K562 (cell line): ENCODE measurements around the gene C15orf62. TPM values are rescaled to one million over a fixed set of nuclear protein-coding genes. Genes with fewer than 3 reads are reported as not detected.

Experiments
- ATAC-seq: fragments of 200-7000 bp; cut with Tn5 transposase; 3 replicates; pipeline ENCODE4 v1.9.1; 2020; ENCODE audit warnings: moderate library complexity
- BruUV-seq: library from RNA; stranded (reverse); fragments of 400-500 nt; replicated peaks from 2 replicates; lab custom pipeline; 2021; lab: Mats Ljungman, UMichigan
- CTCF ChIA-PET: fragments of 300-600 bp; formaldehyde crosslinking; extraction: SDS; loops from one replicate; lab custom pipeline; 2021; ENCODE audit warnings: low intra/inter-chr PET ratio; lab: Yijun Ruan, JAX
- POLR2A ChIA-PET: fragments of 300-600, 350-650 bp; sonication (Branson Sonifier 250); formaldehyde crosslinking; extraction: SDS; loops from one replicate; lab custom pipeline; 2021; ENCODE audit warnings: antibody characterized with exemption, inconsistent platforms; lab: Yijun Ruan, JAX
- DNase-seq, 4 experiments: peaks; one replicate each; pipeline versions ENCODE4 v3.0.0 to v3.0.0-alpha.2; 2011 to 2018; ENCODE audit warnings: low spot score in 3 of 4, mixed read lengths in 3 of 4; ENCODE audit errors: extremely low read depth in 1 of 4
- FAIRE-seq: peaks from 2 replicates; lab custom pipeline; 2011; peaks lifted over from hg19 to GRCh38; lab: Jason Lieb, UNC
- H2AFZ ChIP-seq: 2 replicates; pipeline ENCODE4 v1.6.0; 2011; ENCODE audit warnings: low read depth, low read length, control low read depth, inconsistent platforms
- H3K27ac ChIP-seq: fragments of 200-600 bp; 3 replicates; pipeline ENCODE4 v1.8.0; 2011; ENCODE audit warnings: low read depth, mild to moderate bottlenecking, control low read depth, inconsistent platforms, low read length, moderate library complexity, mixed read lengths; ENCODE audit errors: extremely low read depth
- H3K27me3 ChIP-seq, 2 experiments: fragments of 300-600 bp in 1 of 2; 2 replicates in 1 of 2; 3 replicates in 1 of 2; pipeline versions ENCODE4 v1.6.0 to v1.8.0; 2011; ENCODE audit warnings: inconsistent platforms in 2 of 2, low read length in 2 of 2, mild to moderate bottlenecking in 1 of 2, mixed read lengths in 1 of 2, moderate library complexity in 1 of 2; ENCODE audit not compliant: control insufficient read depth in 2 of 2, insufficient read depth in 2 of 2
- H3K36me3 ChIP-seq: fragments of 300-600 bp; 3 replicates; pipeline ENCODE4 v1.8.0; 2011; ENCODE audit warnings: mild to moderate bottlenecking, low read length, inconsistent platforms; ENCODE audit not compliant: control insufficient read depth, insufficient read depth
- H3K4me1 ChIP-seq, 2 experiments: fragments of 200-600 bp in 1 of 2; replicated peaks in 1 of 2; 2 replicates in 1 of 2; 3 replicates in 1 of 2; pipeline versions ENCODE4 v1.5.1 to v1.8.0; 2011; ENCODE audit warnings: inconsistent platforms in 2 of 2, low read length in 2 of 2, mild to moderate bottlenecking in 1 of 2, mixed read lengths in 1 of 2, moderate library complexity in 1 of 2; ENCODE audit not compliant: control insufficient read depth in 2 of 2, insufficient read depth in 2 of 2
- H3K4me2 ChIP-seq: 2 replicates; pipeline ENCODE4 v1.6.1; 2011; ENCODE audit warnings: low read length, control low read depth, inconsistent platforms, mixed read lengths; ENCODE audit not compliant: insufficient read depth
- H3K4me3 ChIP-seq: fragments of 200-600 bp; sonication (generic), shearing (Covaris generic); 2 replicates; pipeline ENCODE4 v1.5.1; 2016; ENCODE audit warnings: control low read depth, inconsistent platforms
- H3K79me2 ChIP-seq: fragments of 200-600 bp; 3 replicates; pipeline ENCODE4 v1.8.0; 2011; ENCODE audit warnings: low read length, inconsistent platforms; ENCODE audit not compliant: control insufficient read depth, insufficient read depth
- H3K9ac ChIP-seq, 2 experiments: 2 replicates each; pipeline versions ENCODE4 v1.6.0 to v1.6.1; 2011; ENCODE audit warnings: low read depth in 2 of 2, low read length in 2 of 2, control low read depth in 1 of 2, inconsistent platforms in 1 of 2, mild to moderate bottlenecking in 1 of 2, mixed read lengths in 1 of 2; ENCODE audit not compliant: insufficient read depth in 1 of 2
- H3K9me1 ChIP-seq: one replicate; pipeline ENCODE4 v1.6.0; 2011; ENCODE audit warnings: inconsistent platforms, mild to moderate bottlenecking, low read length, moderate library complexity; ENCODE audit not compliant: control insufficient read depth, insufficient read depth
- H3K9me3 ChIP-seq: replicated peaks from 2 replicates; pipeline ENCODE4 v1.5.1; 2011; ENCODE audit warnings: low read depth, low read length, inconsistent platforms; ENCODE audit not compliant: control insufficient read depth, insufficient read depth
- H4K20me1 ChIP-seq: replicated peaks from 2 replicates; pipeline ENCODE4 v1.6.1; 2011; ENCODE audit warnings: low read length, inconsistent platforms, mixed read lengths; ENCODE audit not compliant: control insufficient read depth, insufficient read depth
- CREB3L1 ChIP-seq: fragments of 450-650 bp; IDR thresholded peaks from 2 replicates; pipeline ENCODE4 v1.6.1; 2014; ENCODE audit warnings: low read depth, mild to moderate bottlenecking, moderate library complexity, borderline replicate concordance
- E2F3 ChIP-seq: fragments of 250-450 bp; sonication (Bioruptor Pico); IDR thresholded peaks from 2 replicates; pipeline ENCODE4 v1.4.0; 2020; ENCODE audit warnings: mild to moderate bottlenecking
- FOXA3 ChIP-seq, 2 experiments: fragments of 450-650 bp in 1 of 2; sonication (generic) in 1 of 2; formaldehyde crosslinking; IDR thresholded peaks in 1 of 2; conservative IDR thresholded peaks in 1 of 2; 2 replicates each; pipeline versions ENCODE4 v1.4.0 to v1.8.0; 2020 to 2022; ENCODE audit warnings: mild to moderate bottlenecking in 2 of 2, missing genetic modification reagents in 1 of 2
- FOXM1 ChIP-seq, 2 experiments: fragments of 450-650 bp in 1 of 2; sonication (generic) in 1 of 2; formaldehyde crosslinking in 1 of 2; IDR thresholded peaks; 2 replicates each; pipeline versions ENCODE4 v1.6.1 to v1.9.0; 2017 to 2022; ENCODE audit warnings: low read depth in 2 of 2, mild to moderate bottlenecking in 2 of 2, missing genetic modification reagents in 1 of 2, moderate library complexity in 1 of 2
- HLTF ChIP-seq: fragments of 450-650 bp; IDR thresholded peaks from 2 replicates; pipeline ENCODE4 v1.6.1; 2016
- JUN ChIP-seq, 2 experiments: sonication (generic) in 1 of 2; formaldehyde crosslinking in 1 of 2; IDR thresholded peaks; 2 replicates each; pipeline versions ENCODE4 v1.6.1 to v1.8.0; 2012 to 2022; ENCODE audit warnings: borderline replicate concordance in 2 of 2, mild to moderate bottlenecking in 2 of 2, improper control_type of control experiment in 1 of 2, low read depth in 1 of 2, low read length in 1 of 2, missing genetic modification reagents in 1 of 2
- MXI1 ChIP-seq: IDR thresholded peaks from 2 replicates; pipeline ENCODE4 v1.6.1; 2011; ENCODE audit warnings: low read depth, mild to moderate bottlenecking, improper control_type of control experiment, low read length
- PCBP1 ChIP-seq: fragments of 200-400 bp; formaldehyde crosslinking; IDR thresholded peaks from 2 replicates; pipeline ENCODE4 v1.6.1; 2018; ENCODE audit warnings: mild to moderate bottlenecking, low read depth, low read length; ENCODE audit not compliant: poor library complexity, severe bottlenecking
- PHB2 ChIP-seq: fragments of 450-650 bp; IDR thresholded peaks from 2 replicates; pipeline ENCODE4 v1.6.1; 2017; ENCODE audit warnings: low read depth
- PHF20 ChIP-seq: fragments of 450-650 bp; IDR thresholded peaks from 2 replicates; pipeline ENCODE4 v1.6.1; 2018; ENCODE audit not compliant: partially characterized antibody
- POLR3A ChIP-seq: IDR thresholded peaks from 2 replicates; pipeline ENCODE4 v1.6.1; 2011; ENCODE audit warnings: borderline replicate concordance, mild to moderate bottlenecking, moderate library complexity; ENCODE audit not compliant: insufficient read length, insufficient read depth; ENCODE audit errors: extremely low read depth
- RFX7 ChIP-seq: fragments of 250-450 bp; sonication (Bioruptor Pico); IDR thresholded peaks from 2 replicates; pipeline ENCODE4 v1.5.1; 2021; ENCODE audit warnings: mild to moderate bottlenecking
- TCF3 ChIP-seq: sonication (generic); formaldehyde crosslinking; IDR thresholded peaks from 2 replicates; pipeline ENCODE4 v1.4.0; 2020; ENCODE audit warnings: mild to moderate bottlenecking, missing genetic modification reagents
- ZNF165 ChIP-seq: fragments of 250-450 bp; sonication (Bioruptor Pico); IDR thresholded peaks from 2 replicates; pipeline ENCODE4 v1.4.0; 2020; ENCODE audit warnings: borderline replicate concordance
- WGBS: fragments of 100-300 bp; shearing (Covaris generic); methylation state at CpG from one replicate; pipeline ENCODE4 v1.1.6; 2016; ENCODE audit warnings: low coverage, mixed read lengths; ENCODE audit not compliant: insufficient coverage; ENCODE audit errors: missing lambda C conversion rate; 5-methylcytosine and 5-hydroxymethylcytosine counted together
- in situ Hi-C: fragments of 300-500 bp; cut with MboI; formaldehyde crosslinking; loops from 4 replicates; pipeline ENCODE4 v1.15.0; 2018; ENCODE audit warnings: inconsistent platforms, mixed read lengths
- intact Hi-C: fragments of 100-400 bp; cut with micrococcal nuclease; formaldehyde crosslinking; loops from 2 replicates; pipeline ENCODE4 v1.14.2; 2022
- polyA plus RNA-seq, 8 experiments: library from polyadenylated mRNA; depleted of rRNA in 4 of 8; stranded (reverse) in 5 of 8; unstranded in 3 of 8; fragments of >200 nt; fragmentation: Nextera tagmentation in 2 of 8; fragmentation: Illumina TruSeq in 1 of 8; extraction: Ambion mirVana in 2 of 8; extraction: Trizol in 1 of 8; gene quantifications; 2 replicates each; pipeline versions ENCODE4 v1.2.1 to v1.2.3, GENCODE V29; 2011 to 2014; ENCODE audit warnings: inconsistent platforms in 1 of 8, missing spikeins in 1 of 8
- total RNA-seq, 7 experiments: library from RNA; depleted of rRNA in 6 of 7; stranded (reverse); fragments of >200 nt in 6 of 7; fragmentation: Illumina TruSeq in 2 of 7; extraction: Trizol in 2 of 7; gene quantifications; 2 replicates each; pipeline versions ENCODE4 v1.2.1 to v1.2.3, GENCODE V29; 2011 to 2021; ENCODE audit warnings: low replicate concordance in 1 of 7
- TF ChIP-seq, protein P1 (sequence below): sonication (generic); formaldehyde crosslinking; IDR thresholded peaks from 2 replicates; pipeline ENCODE4 v1.8.1; 2023; ENCODE audit warnings: mild to moderate bottlenecking, missing genetic modification reagents

Gene C15orf62
- total and polyA plus RNA-seq, 9 of the 15 experiments (the other 6 are each of a cell fraction or from before 2014, with no cell fraction given): 0.01 to 0.76 (median 0.30) TPM; not detected in 1

- no peak for TF ChIP-seq JUN (IDR thresholded peaks at IDR 0.05; ENCODE audit: borderline replicate concordance, low read depth, low read length)
- 0 out of 2 replicates have a peak, but pooled peaks have one; percentile 65 for TF ChIP-seq JUN (CRISPR knock-in tag; IDR thresholded peaks at IDR 0.05; ENCODE audit: borderline replicate concordance)
Observed at GRCh38 chr15:40806672-40807027, 36.9 kb downstream of the C15orf62 start (continued).

DNA sequence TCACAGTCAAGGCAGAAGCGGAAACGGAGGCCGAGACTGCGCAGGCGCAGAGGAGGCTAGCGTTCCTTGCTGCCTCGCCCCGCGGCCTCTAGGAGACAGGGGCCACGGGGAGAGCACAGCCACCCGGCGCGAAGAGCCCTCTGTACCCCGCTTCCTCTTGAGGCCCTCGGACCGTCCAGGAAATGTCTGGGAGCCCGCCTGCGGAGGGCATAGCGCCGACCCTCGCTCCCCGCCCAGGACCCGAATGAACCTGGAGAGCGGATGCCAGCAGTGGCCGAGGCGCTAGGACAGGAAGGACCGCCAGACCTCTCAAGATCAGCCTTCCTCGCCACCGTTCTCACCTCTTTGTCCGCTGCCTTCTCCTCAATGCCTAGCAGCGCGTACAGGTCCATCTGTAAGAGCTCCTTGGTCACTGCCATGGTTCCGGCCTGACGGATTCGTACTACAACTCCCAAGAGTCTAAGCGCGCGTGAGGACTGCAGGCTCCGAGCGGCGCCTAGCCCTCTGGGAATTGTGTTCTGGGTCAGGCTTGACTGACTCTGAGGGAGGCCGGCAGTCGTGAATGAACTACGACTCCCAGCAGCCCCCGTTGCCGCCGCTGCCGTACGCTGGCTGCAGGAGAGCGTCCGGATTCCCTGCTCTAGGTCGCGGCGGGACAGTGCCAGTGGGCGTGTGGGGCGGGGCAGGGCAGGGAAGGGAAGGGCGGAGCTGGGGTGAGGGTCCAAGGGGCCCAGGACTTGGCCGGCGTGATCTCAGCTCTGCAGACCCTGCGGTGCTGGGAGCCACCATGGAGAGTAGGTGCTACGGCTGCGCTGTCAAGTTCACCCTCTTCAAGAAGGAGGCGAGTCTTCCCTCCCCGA lies 37.5 kb downstream of the C15orf62 start, which contains the start of the genes DNAJC17 and ZFYVE19:
DNAJC17 (minus strand) TSS at position 446 of the 860 bp plus-strand sequence; CDS start at position 419, 27 bp downstream.
ZFYVE19 (plus strand) TSS at position 62 of the 860 bp plus-strand sequence; CDS start at position 563, 501 bp downstream.
- WGBS: under 1% methylated on average over 55 of the region's 64 CpGs
- peak; percentile 36; the same call in 1 of the 2 replicates for TF ChIP-seq HLTF
- no peak for TF ChIP-seq PHF20
- peak; percentile 35 for TF ChIP-seq PCBP1
- TF ChIP-seq TCF3 (CRISPR knock-in tag): peak; percentile 19; the same call in 1 of the 2 replicates
- peak; percentile 37; the same call in 1 of the 2 replicates for TF ChIP-seq ZNF165
- peak in 1 of 2 experiments; percentile 34; a peak in 1 of 4 replicates for TF ChIP-seq FOXA3 (CRISPR knock-in tag; conservative IDR thresholded peaks at IDR 0.05 in 1 of 2, IDR thresholded peaks at IDR 0.05 in 1 of 2)
- no peak for TF ChIP-seq POLR3A
- TF ChIP-seq, protein P1, sequence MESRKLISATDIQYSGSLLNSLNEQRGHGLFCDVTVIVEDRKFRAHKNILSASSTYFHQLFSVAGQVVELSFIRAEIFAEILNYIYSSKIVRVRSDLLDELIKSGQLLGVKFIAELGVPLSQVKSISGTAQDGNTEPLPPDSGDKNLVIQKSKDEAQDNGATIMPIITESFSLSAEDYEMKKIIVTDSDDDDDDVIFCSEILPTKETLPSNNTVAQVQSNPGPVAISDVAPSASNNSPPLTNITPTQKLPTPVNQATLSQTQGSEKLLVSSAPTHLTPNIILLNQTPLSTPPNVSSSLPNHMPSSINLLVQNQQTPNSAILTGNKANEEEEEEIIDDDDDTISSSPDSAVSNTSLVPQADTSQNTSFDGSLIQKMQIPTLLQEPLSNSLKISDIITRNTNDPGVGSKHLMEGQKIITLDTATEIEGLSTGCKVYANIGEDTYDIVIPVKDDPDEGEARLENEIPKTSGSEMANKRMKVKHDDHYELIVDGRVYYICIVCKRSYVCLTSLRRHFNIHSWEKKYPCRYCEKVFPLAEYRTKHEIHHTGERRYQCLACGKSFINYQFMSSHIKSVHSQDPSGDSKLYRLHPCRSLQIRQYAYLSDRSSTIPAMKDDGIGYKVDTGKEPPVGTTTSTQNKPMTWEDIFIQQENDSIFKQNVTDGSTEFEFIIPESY (CRISPR knock-in tag): 0 out of 2 replicates have a peak, but pooled peaks have one; percentile 29
- no peak for TF ChIP-seq MXI1
- no peak for TF ChIP-seq PHB2
- TF ChIP-seq E2F3 (CRISPR knock-in tag): peak; percentile 80
- no peak for TF ChIP-seq RFX7 (CRISPR knock-in tag)
- no peak for TF ChIP-seq FOXM1 (IDR thresholded peaks at IDR 0.05; ENCODE audit: low read depth)
- no peak for TF ChIP-seq FOXM1 (CRISPR knock-in tag; IDR thresholded peaks at IDR 0.05; ENCODE audit: low read depth)
- TF ChIP-seq CREB3L1: peak; percentile 93

More for the DNA sequence above, 37.5 kb downstream of the C15orf62 start, which contains the start of the genes DNAJC17 and ZFYVE19:
- Histone ChIP-seq H3K9me1 (peaks cover 3% of the 10 kb centered on the region), H3K4me3 (peak within 1 kb of the TSS; percentile 81), H3K79me2 (peaks cover 19% of the 10 kb centered on the region), H3K27ac (peak within 1 kb of the TSS; percentile 95), H3K9ac (peak within 1 kb of the TSS; percentile 96 to 98), H3K9me3 (no peaks in the 10 kb centered on the region; the same call in 1 of the 2 replicates), H3K4me1 (peaks cover 13 to 15% of the 10 kb centered on the region in 2 experiments; a peak in 4 of 5 replicates), H3K36me3 (peaks cover 29% of the 10 kb centered on the region), H2AFZ (peak within 1 kb of the TSS; percentile 100), H3K27me3 (no peaks in the 10 kb centered on the region), H4K20me1 (no peaks in the 10 kb centered on the region), H3K4me2 (peak within 1 kb of the TSS; percentile 98)
- in situ Hi-C loops (no loop called here), intact Hi-C loops (no loop called here)
- peak; percentile 86 to 98 (median 90) for DNase-seq
- no TSS peak for BruUV-seq
- peak; percentile 99 for ATAC-seq
- POLR2A ChIA-PET: interaction anchor here (0.7 to 1.8 kb wide), 5 partner anchors 9 to 339 kb away, joined by 3 to 12 read pairs (median 3); no protein-coding TSS in a partner anchor
- FAIRE-seq: peak; percentile 99
- CTCF ChIA-PET: no interaction called here
